Measurements from ENCODE around the gene ADH4.

DNA sequence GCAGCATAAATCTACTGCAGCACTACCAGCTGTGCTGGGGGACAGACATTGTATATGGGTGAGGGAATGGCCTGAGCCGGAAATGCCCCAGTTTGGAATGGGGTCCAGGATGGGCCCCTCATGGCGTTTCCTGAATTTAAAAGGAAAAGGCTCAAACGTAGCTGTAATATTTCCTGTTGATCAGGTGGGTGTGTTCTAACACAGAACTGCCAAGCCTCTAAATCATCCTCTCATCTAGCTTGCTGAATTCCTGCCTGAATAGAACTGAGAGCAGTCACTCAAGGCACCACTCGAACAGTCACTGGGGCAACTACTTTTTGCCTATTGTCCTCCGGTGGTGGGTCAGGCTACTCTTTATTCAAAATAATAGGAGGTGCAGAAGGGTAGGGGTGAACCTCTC, 46.2 kb upstream of the ADH4 start:
- TF ChIP-seq CTCF (conservative IDR thresholded peaks at IDR 0.05; ENCODE audit: low read length) (no peak), EZH2phosphoT487 (IDR thresholded peaks at IDR 0.05; ENCODE audit: borderline replicate concordance) (no peak)
